Adrenal gland (tissue), 12 donors: ENCODE results near the gene FAM76A. TPM values are rescaled to one million over a fixed set of nuclear protein-coding genes. Genes with fewer than 3 reads are reported as not detected.

Experiments used
- DNase-seq, 7 donors: peaks; one replicate each; pipeline ENCODE4 v3.0.0-alpha.2; 2019 to 2020
- H3K27ac ChIP-seq, 5 donors: fragments of 200-600 bp; sonication (generic) in 4 of 5; 1 replicate in 3 of 5; 2 replicates in 2 of 5; pipeline versions ENCODE4 v1.5.1 to v1.8.0; 2016 to 2020; ENCODE audit warnings: mild to moderate bottlenecking in 1 of 5
- H3K27me3 ChIP-seq: fragments of 200-600 bp; 2 replicates; pipeline ENCODE4 v1.8.0; 2021
- H3K36me3 ChIP-seq, 2 donors: fragments of 200-600 bp; replicated peaks in 1 of 2; 1 replicate in 1 of 2; 2 replicates in 1 of 2; pipeline versions ENCODE4 v1.5.1 to v1.8.0; 2018 to 2022
- H3K4me1 ChIP-seq, 2 donors: fragments of 200-600 bp; replicated peaks in 1 of 2; 1 replicate in 1 of 2; 2 replicates in 1 of 2; pipeline versions ENCODE4 v1.5.1 to v1.8.0; 2018 to 2021
- H3K4me3 ChIP-seq, 4 donors: fragments of 200-600 bp; sonication (generic) in 3 of 4; one replicate each; pipeline ENCODE4 v1.5.1; 2016 to 2018
- H3K9me3 ChIP-seq, 3 donors: fragments of 200-600 bp; sonication (generic) in 1 of 3; replicated peaks in 1 of 3; 1 replicate in 2 of 3; 2 replicates in 1 of 3; pipeline versions ENCODE4 v1.5.1 to v1.8.0; 2016 to 2021
- CTCF ChIP-seq, 6 experiments: fragments of 450-650 bp in 4 of 6; fragments of 200-600 bp in 2 of 6; sonication (generic) in 1 of 6; IDR thresholded peaks; 1 replicate in 5 of 6; 2 replicates in 1 of 6; pipeline versions ENCODE4 v1.5.1 to v1.8.0; 2016 to 2021; ENCODE audit warnings: antibody characterized with exemption in 6 of 6, mild to moderate bottlenecking in 2 of 6, moderate library complexity in 1 of 6
- POLR2A ChIP-seq, 2 donors: fragments of 450-650 bp; IDR thresholded peaks; one replicate each; pipeline ENCODE4 v1.6.1; 2017; ENCODE audit warnings: antibody characterized with exemption in 2 of 2, mild to moderate bottlenecking in 2 of 2, moderate library complexity in 1 of 2
- WGBS, 4 donors: extraction: QIAGEN DNeasy Blood & Tissue Kit in 2 of 4; methylation state at CpG; one replicate each; pipeline versions ENCODE4 v1.1.5 to v1.1.7; 2013 to 2017; 5-methylcytosine and 5-hydroxymethylcytosine counted together
- intact Hi-C, 2 donors: fragments of 100-400 bp; cut with DNase I; formaldehyde crosslinking; loops; one replicate each; pipeline versions ENCODE4 v1.14.1 to v1.15.0; 2022 to 2023
- polyA plus RNA-seq, 3 donors: library from polyadenylated mRNA; stranded (reverse); fragments of 200-250 nt in 2 of 3; fragments of 350-450 nt in 1 of 3; fragmentation: Illumina TruSeq in 1 of 3; extraction: RNeasy Lipid Tissue Mini Kit (QIAGEN cat#74804) in 1 of 3; gene quantifications; one replicate each; pipeline ENCODE4 v1.2.3, GENCODE V29; 2013 to 2014
- total RNA-seq, 9 donors: library from RNA; depleted of rRNA in 4 of 9; stranded (reverse); fragments of >200 nt in 4 of 9; fragments of 120-200 nt in 1 of 9; fragmentation: NEBNext Ultra II Directional in 1 of 9; extraction: Animal tissue kit (Norgen Biotek cat#: 25700) in 1 of 9; gene quantifications; one replicate each; pipeline versions ENCODE4 v1.1.0 to v1.2.4, GENCODE V29; 2013 to 2023
- donor health status: healthy with polysubstance abuse.
- donor health status: Bipolar disorder and iron deficiency.
- donor health status: DM: yes; HTN: yes; CAD: no.
- donor health status: DM: no; HTN: no; CAD: no.
- donor health status: DM: no; HTN: no; CAD: no.
- donor health status: DM: yes; HTN: yes; CAD: no.

FAM76A gene
- total and polyA plus RNA-seq, 12 donors = 2.9 to 12.4 (median 8.4) TPM

GRCh38 chr1:27719286-27720251, 6.2 kb upstream of the FAM76A start:
- Histone ChIP-seq H3K36me3 (no peaks in the 10 kb centered on the region), H3K27ac (no peak overlapping the region), H3K9me3 (no peaks in the 10 kb centered on the region), H3K27me3 (no peaks in the 10 kb centered on the region), H3K4me3 (no peak overlapping the region), H3K4me1 (no peaks in the 10 kb centered on the region)
- 64 to 70% (median 67%) methylated on average over 5 of the region's 5 CpGs for WGBS, 4 donors
- intact Hi-C loops = loop anchor here in 1 of 2 donors (5.0 kb wide), 1 partner anchor 47 kb away; the partner anchor contains the start of gene IFI6
- TF ChIP-seq POLR2A (IDR thresholded peaks at IDR 0.05) (no peak), CTCF (IDR thresholded peaks at IDR 0.05) (no peak)
- DNase-seq = no peak

- intact Hi-C loops = loop anchor here in 1 of 2 donors (5.0 kb wide), 1 partner anchor 53 kb away; the partner anchor contains the start of gene IFI6
- WGBS, 4 donors = 68 to 84% (median 79%) methylated on average over 7 to 9 of the region's 9 CpGs
- no peak for TF ChIP-seq CTCF (IDR thresholded peaks at IDR 0.05)
- no peak for TF ChIP-seq POLR2A (IDR thresholded peaks at IDR 0.05)
- no peaks in the 10 kb centered on the region for H3K27me3 ChIP-seq
- no peaks in the 10 kb centered on the region for H3K9me3 ChIP-seq
- peak in 6 of 7 donors; percentile 13 to 60 (median 30) for DNase-seq
- H3K27ac ChIP-seq = peak overlapping the region in 4 of 5 donors; percentile 36 to 78 (median 64)
- H3K4me1 ChIP-seq = peaks cover 6 to 16% of the 10 kb centered on the region in 2 donors
- H3K4me3 ChIP-seq = peak overlapping the region in 1 of 4 donors; percentile 67
- H3K36me3 ChIP-seq = peaks cover 0 to 16% of the 10 kb centered on the region in 2 donors
Observed at GRCh38 chr1:27724961-27725373, 794 bp upstream of the FAM76A start.

- Histone ChIP-seq H3K4me3 (peak overlapping the region in 3 of 4 donors; percentile 27 to 93 (median 67)), H3K27ac (peak overlapping the region; percentile 54 to 91 (median 88)), H3K36me3 (peaks cover 0 to 16% of the 10 kb centered on the region in 2 donors), H3K4me1 (peaks cover 6 to 16% of the 10 kb centered on the region in 2 donors), H3K27me3 (no peaks in the 10 kb centered on the region), H3K9me3 (no peaks in the 10 kb centered on the region)
- WGBS, 4 donors = 0 to 1% (median 1%) methylated on average over 12 to 46 of the region's 46 CpGs
- intact Hi-C loops = no loop called here
- TF ChIP-seq POLR2A (IDR thresholded peaks at IDR 0.05) = no peak
- peak in 2 of 6 experiments; percentile 12 to 15 for TF ChIP-seq CTCF (IDR thresholded peaks at IDR 0.05)
- DNase-seq = peak; percentile 48 to 74 (median 60)
Observed at GRCh38 chr1:27726173-27727044, 648 bp downstream of the FAM76A start.
